ENCODE results near the gene DCDC2B. TPM values are rescaled to one million over a fixed set of nuclear protein-coding genes. Genes with fewer than 3 reads are reported as not detected.
"Not testable (repeated sequence)": the region's sequence is repeated elsewhere in the genome, so short reads cannot be mapped to it uniquely, and the experiment has no call there.

The DCDC2B gene
- total RNA-seq, 1 donor from 2014 or later = 0.72 TPM

GRCh38 chr1:32255072-32256071 is 46.5 kb downstream of the DCDC2B start:
- DNase-seq (ENCODE audit: low spot score) = no peak

GRCh38 chr1:32256473-32257226 is 47.8 kb downstream of the DCDC2B start:
- no peak for DNase-seq (ENCODE audit: low spot score)

- no peak for DNase-seq (ENCODE audit: low spot score)
These were observed 48.3 kb downstream of the DCDC2B start for GRCh38 chr1:32257227-32257508.

- not testable (repeated sequence) for DNase-seq (ENCODE audit: low spot score)
These were observed 54.3 kb downstream of the DCDC2B start for GRCh38 chr1:32263236-32263593.

- DNase-seq (ENCODE audit: low spot score) = no peak
These were observed 54.9 kb downstream of the DCDC2B start for GRCh38 chr1:32263744-32264143.

Other genes starting within 250 kb of the DCDC2B start
- gene KHDRBS1, start 195.2 kb upstream of the DCDC2B start, total RNA-seq (ENCODE audit: insufficient read depth, low replicate concordance) = 59.0 TPM
- 0.96 TPM for gene TMEM39B, start 136.2 kb upstream of the DCDC2B start, total RNA-seq (ENCODE audit: insufficient read depth, low replicate concordance)
- gene KPNA6, start 101.0 kb upstream of the DCDC2B start, total RNA-seq (ENCODE audit: insufficient read depth, low replicate concordance) = 22.9 TPM
- 40.9 TPM for gene TXLNA, start 29.4 kb upstream of the DCDC2B start, total RNA-seq (ENCODE audit: insufficient read depth, low replicate concordance)
- gene CCDC28B, start 8.5 kb upstream of the DCDC2B start, total RNA-seq (ENCODE audit: insufficient read depth, low replicate concordance) = 7.2 TPM
- 1.7 TPM for gene IQCC, start 3.4 kb upstream of the DCDC2B start, total RNA-seq (ENCODE audit: insufficient read depth, low replicate concordance)
- gene TMEM234, start 13.3 kb downstream of the DCDC2B start, total RNA-seq (ENCODE audit: insufficient read depth, low replicate concordance) = 5.5 TPM
- gene EIF3I, start 13.3 kb downstream of the DCDC2B start, total RNA-seq (ENCODE audit: insufficient read depth, low replicate concordance) = 125 TPM
- gene FAM167B, start 38.1 kb downstream of the DCDC2B start, total RNA-seq (ENCODE audit: insufficient read depth, low replicate concordance) = not detected
- 0.96 TPM for gene LCK, start 42.2 kb downstream of the DCDC2B start, total RNA-seq (ENCODE audit: insufficient read depth, low replicate concordance)
- gene HDAC1, start 83.0 kb downstream of the DCDC2B start, total RNA-seq (ENCODE audit: insufficient read depth, low replicate concordance) = 27.7 TPM
- gene MARCKSL1, start 127.1 kb downstream of the DCDC2B start, total RNA-seq (ENCODE audit: insufficient read depth, low replicate concordance) = 6.0 TPM
- gene FAM229A, start 153.4 kb downstream of the DCDC2B start, total RNA-seq (ENCODE audit: insufficient read depth, low replicate concordance) = 1.7 TPM
- gene TSSK3, start 153.4 kb downstream of the DCDC2B start, total RNA-seq (ENCODE audit: insufficient read depth, low replicate concordance) = 1.9 TPM
- 60.2 TPM for gene BSDC1, start 185.4 kb downstream of the DCDC2B start, total RNA-seq (ENCODE audit: insufficient read depth, low replicate concordance)